HG03159 (cell line): ENCODE data around the gene TNFAIP8L2.

Experiments
- ATAC-seq: cut with Tn5 transposase; IDR thresholded peaks from one replicate; pipeline ENCODE4 v1.9.1; 2021; ENCODE audit warnings: mild to moderate bottlenecking, moderate library complexity; ENCODE audit not compliant: unreplicated experiment

Gene TNFAIP8L2

DNA sequence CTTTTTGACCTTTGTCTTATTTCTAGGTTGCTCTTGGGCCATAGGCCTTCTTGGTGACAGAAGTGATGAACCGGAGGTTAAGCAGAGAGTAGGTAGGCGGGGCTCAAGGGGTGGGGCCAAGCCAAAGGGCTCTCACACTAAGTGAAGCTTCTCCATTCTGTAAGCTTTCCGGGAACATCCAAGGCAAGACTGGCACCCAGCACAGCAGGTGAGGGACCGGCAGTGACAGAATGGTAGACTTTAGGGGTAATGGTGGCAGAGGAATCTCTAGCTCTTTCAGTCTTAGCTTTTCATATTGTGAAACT is at the start of gene TNFAIP8L2:
Gene TNFAIP8L2 (plus strand): TSS at position 135 of the 305 bp plus-strand sequence. CDS start 2,049 bp downstream, outside the sequence.
- ATAC-seq: peak; percentile 62

DNA sequence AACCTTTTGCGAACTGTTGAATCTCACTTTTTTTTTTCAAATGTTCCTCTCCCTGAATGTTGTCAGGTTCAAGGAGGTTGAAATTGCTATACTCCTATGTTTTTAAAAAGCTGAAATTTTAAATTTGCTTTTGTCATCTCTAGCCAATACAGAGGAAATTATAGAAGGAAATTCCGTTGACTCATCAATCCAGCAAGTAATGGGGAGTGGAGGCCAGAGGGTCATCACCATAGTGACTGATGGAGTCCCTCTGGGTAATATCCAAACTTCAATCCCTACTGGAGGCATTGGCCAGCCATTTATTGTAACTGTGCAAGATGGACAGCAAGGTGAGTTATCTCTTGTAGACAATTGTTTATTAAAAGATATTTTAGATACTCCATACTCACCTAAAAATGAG is 49.6 kb upstream of the TNFAIP8L2 start:
- ATAC-seq: no peak

DNA sequence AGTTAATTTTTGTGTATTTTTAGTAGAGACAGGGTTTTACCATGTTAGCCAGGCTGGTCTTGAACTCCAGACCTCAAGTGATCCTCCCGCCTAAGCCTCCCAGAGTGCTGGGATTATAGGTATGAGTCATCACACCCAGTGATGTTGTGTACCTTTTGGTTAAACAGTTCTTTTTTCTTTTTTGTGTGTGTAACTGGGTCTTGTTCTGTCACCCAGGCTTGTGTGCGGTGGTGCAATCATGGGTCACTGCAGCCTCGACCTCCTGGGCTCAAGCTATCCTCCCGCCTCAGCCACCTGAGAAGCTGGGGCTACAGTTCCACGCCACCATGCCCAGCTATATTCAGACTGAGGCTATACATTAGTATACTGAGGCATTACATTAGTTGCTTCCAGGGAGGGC is 48.1 kb upstream of the TNFAIP8L2 start:
- ATAC-seq: no peak

DNA sequence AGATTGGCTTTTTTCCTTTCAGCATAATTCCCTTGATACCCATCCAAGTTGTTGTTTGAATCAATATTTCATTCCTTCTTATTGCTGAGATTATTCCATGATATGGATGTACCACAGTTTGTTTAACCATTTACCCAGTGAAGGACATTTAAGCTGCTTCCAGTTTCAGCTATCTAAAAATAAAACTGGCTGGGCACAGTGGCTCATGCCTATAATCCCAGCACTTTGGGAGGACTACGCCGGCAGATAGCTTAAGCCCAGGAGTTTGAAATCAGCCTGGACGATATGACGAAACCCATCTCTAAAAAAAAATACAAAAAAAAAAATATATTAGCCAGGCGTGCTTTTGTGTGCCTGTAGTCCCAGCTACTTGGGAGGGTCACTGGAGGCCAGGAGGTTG is 42.6 kb upstream of the TNFAIP8L2 start:
- ATAC-seq: no peak

DNA sequence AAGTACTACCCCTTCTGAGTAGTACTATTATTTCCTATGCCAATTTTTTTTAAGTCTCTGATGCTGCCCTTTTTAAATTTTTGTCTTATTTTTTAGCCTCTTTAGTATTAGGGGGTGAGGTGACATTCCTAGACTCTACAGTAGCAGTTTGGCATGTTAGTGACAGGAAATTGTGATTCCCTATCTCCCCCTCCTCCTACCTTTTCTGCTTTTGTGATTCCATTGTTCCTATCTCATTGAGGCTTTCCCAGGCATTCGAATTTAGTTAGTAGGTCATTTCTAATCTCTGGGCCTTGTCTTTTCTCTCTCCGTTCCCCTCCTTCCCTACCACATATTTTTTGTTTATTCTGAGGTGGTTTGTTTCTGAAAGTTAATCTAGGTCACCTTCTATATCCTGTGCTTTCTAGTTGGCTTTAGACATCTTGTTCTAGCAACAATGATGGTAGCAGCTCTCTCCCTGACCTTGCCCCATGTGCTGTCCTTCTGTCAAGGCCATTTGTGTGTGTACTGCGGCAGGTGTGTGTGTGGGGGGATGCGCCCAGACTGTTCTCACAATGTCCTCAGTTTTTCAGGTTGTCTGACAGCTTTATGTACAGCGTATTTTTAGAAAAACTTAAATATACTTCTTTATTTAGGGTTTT is 31.6 kb upstream of the TNFAIP8L2 start:
- ATAC-seq: no peak

DNA sequence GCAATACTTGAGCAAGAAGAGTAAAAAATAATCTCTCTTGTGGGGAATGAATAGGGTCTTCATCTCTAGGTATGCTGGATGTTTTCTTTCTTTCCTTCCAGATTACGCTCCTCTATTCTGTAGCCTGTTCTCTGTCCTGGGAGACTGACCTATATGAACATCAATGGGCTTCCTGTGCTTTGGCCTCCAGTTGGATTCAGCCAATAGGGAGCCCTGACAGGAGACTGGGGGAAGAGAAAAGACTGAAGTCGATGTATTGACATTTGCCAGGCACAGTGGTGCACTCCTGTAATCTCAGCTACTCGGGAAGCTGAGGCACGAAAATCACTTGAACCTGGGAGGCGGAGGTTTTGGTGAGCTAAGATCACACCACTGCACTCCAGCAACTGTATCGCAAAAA is 27.6 kb upstream of the TNFAIP8L2 start:
- ATAC-seq: no peak

DNA sequence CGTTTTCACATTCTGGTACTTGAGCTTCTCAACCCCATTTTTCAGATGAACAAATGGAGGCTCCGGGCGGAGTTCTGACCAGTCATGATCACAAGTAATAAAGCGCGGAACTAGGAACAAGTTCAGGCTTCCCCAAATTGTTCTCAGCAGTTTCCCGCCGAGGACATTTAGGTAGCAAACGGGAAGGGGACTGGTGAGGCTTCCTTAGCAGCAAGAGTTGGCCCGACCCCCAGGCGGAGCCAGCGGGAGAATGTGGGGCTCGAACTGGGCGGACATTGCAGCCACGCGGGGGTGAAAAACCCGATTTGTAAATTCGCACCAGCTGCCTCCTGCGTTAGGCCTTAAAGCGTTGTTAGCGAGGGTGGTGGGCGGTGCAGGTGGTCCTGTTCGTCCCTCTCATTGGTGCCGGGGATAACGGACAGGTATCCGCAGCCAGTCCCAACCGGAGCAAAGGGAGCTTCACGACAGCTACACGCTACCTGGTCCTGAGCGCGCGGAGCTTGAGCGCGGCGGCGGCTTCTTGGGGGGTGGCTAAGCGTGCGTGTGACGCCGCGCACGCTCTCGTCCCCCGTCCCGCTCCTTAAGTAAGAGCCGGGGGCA is 25.4 kb upstream of the TNFAIP8L2 start:
- ATAC-seq: peak; percentile 88

DNA sequence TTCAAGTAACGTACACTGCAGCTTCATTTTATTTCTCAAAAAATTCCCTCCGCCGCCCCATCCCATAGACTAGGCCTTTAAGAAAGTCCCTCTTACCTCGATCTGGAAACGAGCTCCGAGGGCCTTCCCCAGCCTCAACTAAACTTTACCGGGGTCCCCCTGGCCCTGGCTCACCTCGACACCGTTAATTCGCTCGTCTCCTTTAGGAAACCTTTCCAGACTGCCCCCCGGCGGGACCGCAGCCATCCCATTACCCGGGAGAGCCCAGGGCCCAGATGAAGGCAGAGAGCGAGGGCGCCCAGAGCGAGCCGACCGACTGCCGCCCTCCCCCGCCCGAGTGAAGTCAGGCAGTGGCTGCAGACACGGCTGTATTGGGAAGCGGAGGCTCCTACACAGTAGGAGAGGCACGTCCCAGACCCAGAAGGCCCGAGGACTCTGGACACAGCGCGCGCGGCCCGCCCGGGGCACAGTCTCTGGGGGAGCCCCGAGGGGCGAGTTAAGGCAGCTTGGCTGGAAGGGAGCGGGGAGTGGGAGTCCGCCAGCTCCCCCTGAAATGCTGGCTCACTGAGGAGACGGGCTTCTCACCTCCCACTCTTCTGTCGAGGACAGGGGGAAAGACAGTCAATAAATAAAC is 24.6 kb upstream of the TNFAIP8L2 start:
- ATAC-seq: no peak

DNA sequence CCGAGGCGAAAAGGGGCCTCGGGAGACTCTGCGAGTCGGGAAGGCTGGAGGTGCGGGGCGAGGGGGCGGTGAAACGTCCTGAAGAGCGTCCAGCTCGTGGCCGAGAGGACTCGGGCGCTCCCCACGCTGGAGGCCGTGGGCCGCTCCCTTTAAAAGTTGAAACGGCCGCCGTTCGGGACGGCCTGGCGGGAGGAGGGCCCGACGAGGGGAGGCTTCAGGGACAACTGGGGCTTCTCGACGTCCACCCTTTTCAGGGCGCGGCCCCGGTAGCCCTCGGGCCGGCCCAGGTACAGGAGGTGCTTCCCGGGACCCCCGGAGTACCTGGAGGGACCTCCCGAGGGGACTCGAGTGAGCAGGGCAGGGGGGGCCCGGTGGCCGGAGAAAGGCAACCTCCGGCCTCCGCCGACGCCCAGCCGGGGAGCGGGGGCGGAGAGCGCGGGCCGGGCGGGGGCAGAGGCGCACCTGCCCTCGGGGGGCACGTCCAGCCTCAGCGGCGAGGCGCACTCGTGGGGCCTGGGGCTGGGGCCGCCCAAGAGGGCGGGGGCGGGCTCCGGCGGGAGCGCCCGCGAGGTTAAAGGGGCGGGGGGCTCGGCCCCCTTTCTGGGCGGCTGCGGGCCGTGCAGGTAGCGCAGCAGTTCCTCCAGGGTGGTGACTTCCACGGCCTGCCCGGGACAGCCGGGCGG is 24.0 kb upstream of the TNFAIP8L2 start:
- ATAC-seq: no peak

DNA sequence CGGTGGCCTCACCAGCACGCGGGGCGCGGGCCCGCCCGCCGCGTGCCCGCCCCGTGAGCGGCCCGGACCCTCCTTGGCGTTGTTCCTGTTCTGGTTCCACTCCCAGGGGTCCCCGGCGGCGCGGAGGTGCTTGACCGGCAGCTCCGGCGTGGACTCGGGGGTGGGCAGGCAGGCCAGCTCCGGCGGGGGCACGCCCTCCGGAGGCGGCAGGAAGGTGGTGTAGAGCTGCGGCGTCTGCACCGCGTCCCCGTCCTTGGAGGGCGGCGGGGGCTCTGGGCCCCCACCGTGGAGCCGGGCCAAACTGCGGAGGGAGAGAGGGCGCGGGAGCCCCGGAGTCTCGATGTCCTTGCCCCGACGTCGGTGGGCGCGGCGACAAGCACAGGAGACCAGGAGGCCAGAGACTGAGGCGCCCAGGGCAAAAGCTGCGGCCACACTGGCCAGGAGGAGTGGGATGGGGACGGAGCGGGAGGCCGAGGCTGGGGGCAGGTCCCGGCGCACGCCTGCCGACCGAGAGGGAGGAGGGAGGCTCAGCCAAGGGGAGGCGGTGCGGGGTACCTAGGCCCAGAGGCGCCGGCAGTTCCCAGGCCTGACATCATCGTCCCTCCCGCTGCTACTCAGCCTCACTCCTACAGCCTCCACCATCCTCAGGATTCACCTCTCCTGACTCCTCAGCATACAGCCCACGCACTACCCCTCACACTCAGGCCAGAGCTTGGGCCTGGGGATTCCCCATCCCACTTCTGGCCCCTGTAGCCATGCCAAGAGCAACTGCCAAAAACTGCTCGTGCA is 23.2 kb upstream of the TNFAIP8L2 start:
- ATAC-seq: no peak

DNA sequence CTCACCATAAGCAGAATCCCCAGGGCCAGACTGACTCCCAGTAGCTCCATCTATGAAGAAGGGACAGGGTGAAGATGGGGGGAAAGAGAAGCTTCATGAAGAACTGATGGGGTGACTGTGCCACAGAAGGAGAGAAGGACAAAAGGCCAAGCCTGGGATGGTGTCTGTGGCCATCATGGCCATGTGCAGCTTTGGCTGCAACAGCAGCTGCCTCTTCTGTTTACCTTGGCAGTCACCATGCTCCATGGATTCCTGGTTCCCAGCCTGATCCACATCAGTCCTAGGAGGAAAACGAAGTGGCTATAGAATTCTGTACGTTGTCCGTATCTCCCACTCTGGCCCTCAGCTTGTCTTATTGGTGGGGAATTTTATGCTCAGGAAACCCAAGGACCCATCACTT is 22.1 kb upstream of the TNFAIP8L2 start:
- ATAC-seq: no peak

DNA sequence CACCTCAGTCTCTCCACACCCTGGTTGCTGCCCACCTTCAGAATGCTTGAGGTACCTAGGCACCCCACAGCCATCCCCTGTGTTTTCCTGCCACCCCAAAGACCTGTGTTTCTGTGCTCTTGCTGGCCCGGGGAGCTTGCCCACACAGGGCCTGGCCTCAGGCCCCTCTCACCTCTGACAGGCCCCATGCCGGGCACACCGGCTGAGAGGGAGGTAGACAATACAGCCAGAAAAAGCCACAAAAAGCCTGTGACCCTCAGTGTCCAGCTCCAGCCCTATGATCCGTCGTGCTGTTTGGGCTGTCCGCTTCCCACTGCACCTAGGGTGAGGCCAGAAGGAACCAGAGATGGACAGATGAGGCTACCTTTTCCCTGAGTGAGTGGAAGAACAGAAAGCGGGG is 21.5 kb upstream of the TNFAIP8L2 start:
- no peak for ATAC-seq

DNA sequence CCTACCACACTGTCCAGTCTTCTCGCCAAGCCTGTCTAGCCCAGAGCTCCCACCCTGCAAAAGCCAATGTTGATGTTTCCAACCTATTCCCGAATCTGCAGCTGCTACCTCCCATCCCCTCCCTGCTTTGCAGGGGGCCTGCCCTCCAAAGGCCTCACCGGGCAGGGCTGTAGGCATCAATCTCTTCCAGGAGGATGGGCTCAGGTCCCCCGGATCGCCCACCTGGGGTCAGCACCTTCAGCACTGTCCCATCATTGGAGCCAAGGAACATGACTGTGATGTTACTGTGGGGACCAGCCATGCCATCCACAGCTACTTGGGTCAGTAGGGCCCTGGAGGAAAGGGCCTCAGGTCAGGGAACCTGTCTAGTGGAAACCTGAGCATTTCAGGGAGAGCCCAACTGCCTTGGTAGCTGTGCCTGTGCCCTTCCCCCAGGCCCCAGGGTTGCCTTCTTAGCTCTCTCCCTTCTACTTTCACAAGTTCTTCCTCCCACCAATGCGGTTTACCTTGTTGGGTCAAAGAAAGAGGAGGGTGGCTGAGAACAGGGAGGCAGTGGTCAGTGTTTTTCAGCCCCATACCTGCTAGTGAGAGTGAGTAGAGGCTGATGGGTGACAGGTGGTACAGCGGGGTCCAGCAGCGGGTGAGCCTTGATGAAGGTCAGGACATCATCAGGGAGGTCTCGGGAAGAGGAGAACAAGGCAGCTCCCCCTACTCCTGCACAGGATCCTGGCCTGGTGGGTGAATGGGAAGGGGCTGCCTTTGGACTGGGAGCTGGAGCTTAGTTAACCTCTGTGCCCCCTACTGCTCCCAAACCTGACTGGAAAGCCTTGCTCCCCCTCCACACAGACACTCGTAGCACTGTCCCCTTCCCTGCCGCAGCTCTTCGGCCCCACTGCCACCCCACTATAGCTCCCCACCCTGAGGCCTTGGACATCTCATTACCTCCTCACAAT is 20.7 kb upstream of the TNFAIP8L2 start:
- no peak for ATAC-seq

DNA sequence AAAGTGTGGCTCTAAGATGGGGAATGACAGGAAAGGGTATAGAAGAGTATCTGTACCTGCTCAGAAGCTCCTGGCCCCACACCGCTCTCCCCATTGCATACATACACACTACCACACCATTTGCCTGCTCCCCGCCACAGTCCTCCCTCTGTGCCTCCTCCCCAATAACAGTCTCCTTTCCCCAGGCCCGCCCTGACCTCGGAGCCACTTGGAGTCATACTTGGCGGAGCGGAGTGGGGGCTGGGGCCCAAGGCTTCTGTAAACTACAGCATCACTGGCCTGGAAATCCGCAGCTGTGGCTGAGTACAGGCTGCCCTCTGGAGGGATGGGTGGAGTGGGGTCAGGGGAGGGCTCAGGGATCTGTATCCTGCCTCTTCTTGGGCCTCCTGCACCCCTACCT is 18.7 kb upstream of the TNFAIP8L2 start:
- ATAC-seq: no peak

DNA sequence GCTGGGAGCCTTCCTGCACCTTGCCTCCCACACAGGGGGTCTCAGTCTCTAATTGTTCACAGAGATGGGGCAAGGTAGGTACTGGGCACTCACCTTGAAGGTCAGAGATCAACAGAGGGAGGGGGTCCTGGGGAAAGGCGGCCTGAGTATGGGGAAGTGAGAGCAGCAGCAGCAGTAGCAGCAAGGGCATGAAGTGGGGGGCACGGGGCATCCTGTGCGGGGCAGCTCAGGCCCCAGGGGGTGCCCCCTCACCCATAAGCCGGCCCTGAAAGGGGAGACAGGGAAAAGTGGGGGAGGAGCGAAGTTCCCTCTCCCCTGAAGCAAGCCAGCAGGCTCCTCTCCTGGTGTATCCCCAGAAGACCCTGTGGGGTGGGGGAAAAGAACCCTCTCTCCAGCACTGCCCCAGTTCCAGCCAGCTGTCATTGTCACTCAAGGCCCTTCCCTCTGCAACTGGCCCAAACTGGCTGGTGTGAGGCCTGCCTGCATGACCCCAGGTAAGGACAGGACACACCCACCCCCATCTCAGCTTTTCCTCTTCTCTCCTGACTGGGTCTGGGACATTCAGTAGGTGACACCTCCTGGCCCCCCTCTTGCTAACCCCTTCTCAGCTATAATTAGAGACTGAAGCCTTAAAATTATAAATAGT is 13.9 kb upstream of the TNFAIP8L2 start:
- no peak for ATAC-seq

DNA sequence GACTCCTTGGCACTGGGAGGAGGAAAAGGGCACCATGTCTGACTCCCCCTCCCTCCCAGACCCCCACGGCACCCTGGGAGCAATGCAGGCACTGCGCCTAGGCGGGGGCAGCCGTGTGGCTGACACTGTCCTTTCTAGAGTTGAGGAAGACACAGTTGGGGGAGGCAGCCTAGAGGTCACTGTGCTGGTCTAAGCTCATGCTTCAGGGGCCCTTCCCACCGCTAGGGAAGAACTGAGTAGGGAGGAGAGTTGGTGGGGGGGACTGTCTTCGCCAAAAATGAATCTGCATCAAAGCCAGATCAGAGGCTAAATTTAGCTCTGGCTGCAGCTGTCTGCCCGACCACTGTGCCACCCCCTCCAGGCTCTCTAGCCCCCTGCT is 13.4 kb upstream of the TNFAIP8L2 start:
- no peak for ATAC-seq

DNA sequence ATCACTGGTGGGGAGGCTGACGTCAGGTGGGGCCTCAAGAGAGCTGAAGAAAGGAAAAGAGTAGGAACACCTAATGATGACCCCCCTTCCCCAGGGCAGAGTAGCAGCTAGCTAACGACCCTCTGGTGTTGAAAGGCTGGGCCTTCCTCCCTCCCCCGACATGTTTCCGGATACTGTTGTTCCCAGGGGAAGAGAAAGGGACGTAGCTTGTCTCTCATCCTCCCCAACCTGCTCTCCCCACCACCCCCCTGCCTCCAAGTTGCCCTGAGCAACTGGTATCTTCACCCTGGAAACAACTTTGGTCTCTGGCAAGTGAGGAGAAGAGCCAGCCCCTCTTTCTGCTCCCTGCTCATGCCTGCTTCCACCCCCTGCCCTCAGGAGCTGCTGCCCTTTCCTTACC is 12.5 kb upstream of the TNFAIP8L2 start:
- ATAC-seq: no peak

DNA sequence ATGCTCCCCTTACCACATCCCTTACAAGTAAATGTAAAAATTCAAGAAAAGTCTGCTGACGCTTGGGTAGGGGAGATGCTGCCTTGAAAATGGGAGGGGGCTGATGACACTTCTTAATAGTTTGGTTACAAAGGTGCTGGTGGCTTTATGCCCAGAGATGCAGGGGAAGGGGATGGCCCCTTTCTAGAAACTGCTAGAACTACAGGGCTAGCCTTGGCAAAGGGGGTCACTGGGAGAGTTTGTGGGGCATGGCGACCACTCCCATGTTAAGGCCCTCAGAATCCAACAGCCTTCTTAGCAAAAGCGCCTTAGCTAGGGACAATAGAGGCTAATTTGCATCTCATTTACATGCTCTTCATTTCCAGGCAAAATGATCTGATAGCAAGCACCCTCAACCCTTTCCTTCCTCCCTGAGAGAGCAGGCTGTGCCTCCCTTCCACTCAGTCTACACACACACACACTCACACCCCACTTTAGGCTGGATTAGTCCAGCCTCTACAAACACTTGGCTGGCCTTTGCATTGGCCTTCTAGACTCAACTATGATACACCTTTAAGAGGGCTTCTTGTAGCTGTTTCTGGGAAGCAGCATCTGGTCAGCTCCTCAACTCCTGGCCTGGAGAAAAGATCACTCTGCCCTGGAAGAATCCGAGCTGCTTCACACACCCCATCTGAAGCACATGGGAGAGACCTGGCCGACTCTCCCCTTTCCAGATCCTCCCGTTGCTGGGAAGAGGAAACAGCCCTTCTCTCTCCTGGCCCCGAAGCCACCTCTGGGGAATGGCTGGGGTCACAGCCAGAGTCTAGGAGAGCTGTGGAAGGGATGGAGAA is 11.8 kb upstream of the TNFAIP8L2 start:
- no peak for ATAC-seq
